Activated naive CD8-positive, alpha-beta T cell treated with anti-CD3 and anti-CD28 coated beads, Interleukin-2, amount 50 U/mL, for 16 hours (primary cell): Measurements from ENCODE around the gene RNF130.
"Not testable (repeated sequence)": the region's sequence is repeated elsewhere in the genome, so short reads cannot be mapped to it uniquely, and the experiment has no call there.

Experiments
- DNase-seq: peaks from one replicate; pipeline ENCODE4 v3.0.0-alpha.2; 2020; ENCODE audit warnings: low read depth, low spot score

The RNF130 gene

GRCh38 chr5:180103487-180104167, 32.1 kb upstream of the RNF130 start:
- no peak for DNase-seq

- no peak for DNase-seq
These were observed 31.1 kb upstream of the RNF130 start for GRCh38 chr5:180102636-180103035.

- DNase-seq = no peak
These were observed 30.0 kb upstream of the RNF130 start for GRCh38 chr5:180101451-180102105.

GRCh38 chr5:180100621-180101450, 29.3 kb upstream of the RNF130 start:
- DNase-seq = no peak

GRCh38 chr5:180099733-180100611, 28.4 kb upstream of the RNF130 start:
- DNase-seq = no peak

GRCh38 chr5:180098991-180099732, 27.6 kb upstream of the RNF130 start:
- DNase-seq = no peak

GRCh38 chr5:180098526-180098925, 27.0 kb upstream of the RNF130 start:
- DNase-seq = no peak

- DNase-seq = no peak
These were observed 26.4 kb upstream of the RNF130 start for GRCh38 chr5:180097926-180098325.

GRCh38 chr5:180097163-180097894, 25.8 kb upstream of the RNF130 start:
- DNase-seq = no peak

GRCh38 chr5:180096616-180097015, 25.1 kb upstream of the RNF130 start:
- no peak for DNase-seq

- no peak for DNase-seq
These were observed 24.0 kb upstream of the RNF130 start for GRCh38 chr5:180095545-180095944.

GRCh38 chr5:180093651-180094382, 22.3 kb upstream of the RNF130 start:
- DNase-seq = no peak

GRCh38 chr5:180093241-180093640, 21.7 kb upstream of the RNF130 start:
- DNase-seq = no peak

- no peak for DNase-seq
These were observed 19.4 kb upstream of the RNF130 start for GRCh38 chr5:180090769-180091546.

- peak; percentile 65 for DNase-seq
These were observed 18.7 kb upstream of the RNF130 start for GRCh38 chr5:180090098-180090768.

GRCh38 chr5:180089628-180090027, 18.1 kb upstream of the RNF130 start:
- not testable (repeated sequence) for DNase-seq

GRCh38 chr5:180088561-180088960, 17.0 kb upstream of the RNF130 start:
- no peak for DNase-seq

- DNase-seq = no peak
These were observed 15.3 kb upstream of the RNF130 start for GRCh38 chr5:180086816-180087399.
